K562 (cell line): Measurements from ENCODE around the gene TRNAU1AP. TPM values are rescaled to one million over a fixed set of nuclear protein-coding genes. Genes with fewer than 3 reads are reported as not detected.
A peak's percentile ranks its signal among the peaks of the same experiment; 100 is the strongest.

Source experiments
- ATF2 ChIP-seq: sonication (generic); formaldehyde crosslinking; IDR thresholded peaks from 2 replicates; pipeline ENCODE4 v1.8.1; 2022; ENCODE audit warnings: missing genetic modification reagents
- BMI1 ChIP-seq: fragments of 150-350 bp; IDR thresholded peaks from 2 replicates; pipeline ENCODE4 v1.6.1; 2014; ENCODE audit warnings: low read length
- CXXC5 ChIP-seq: fragments of 250-450 bp; sonication (Bioruptor Pico); IDR thresholded peaks from 2 replicates; pipeline ENCODE4 v1.8.0; 2022; ENCODE audit warnings: inconsistent platforms, mild to moderate bottlenecking, moderate library complexity
- E2F1 ChIP-seq: sonication (generic); formaldehyde crosslinking; IDR thresholded peaks from 2 replicates; pipeline ENCODE4 v1.8.1; 2023; ENCODE audit warnings: mild to moderate bottlenecking, missing genetic modification reagents, moderate library complexity
- HDAC1 ChIP-seq, 2 experiments: fragments of 450-650 bp; IDR thresholded peaks; 2 replicates each; pipeline ENCODE4 v1.6.1; 2016 to 2017; ENCODE audit warnings: inconsistent platforms in 1 of 2, mild to moderate bottlenecking in 1 of 2, moderate library complexity in 1 of 2
- MAFG ChIP-seq: fragments of 450-650 bp; conservative IDR thresholded peaks from 2 replicates; pipeline ENCODE4 v1.6.1; 2016; ENCODE audit warnings: missing genetic modification characterization, missing compliant biosample characterization
- PCBP2 ChIP-seq: fragments of 200-400 bp; formaldehyde crosslinking; IDR thresholded peaks from 2 replicates; pipeline ENCODE4 v1.6.1; 2018; ENCODE audit warnings: low read length, low read depth, mild to moderate bottlenecking, moderate library complexity; ENCODE audit not compliant: poor library complexity, severe bottlenecking
- POLR2A ChIP-seq: fragments of 450-650 bp; conservative IDR thresholded peaks from 2 replicates; pipeline ENCODE4 v1.6.1; 2016
- POLR2H ChIP-seq: IDR thresholded peaks from 2 replicates; pipeline ENCODE4 v1.6.1; 2016; ENCODE audit warnings: missing genetic modification characterization, low read depth, mild to moderate bottlenecking, control low read depth, missing compliant biosample characterization, moderate library complexity
- SMAD3 ChIP-seq: fragments of 450-650 bp; formaldehyde crosslinking; conservative IDR thresholded peaks from 2 replicates; pipeline ENCODE4 v1.4.0; 2020; ENCODE audit warnings: mild to moderate bottlenecking
- TSC22D4 ChIP-seq: fragments of 450-650 bp; IDR thresholded peaks from 2 replicates; pipeline ENCODE4 v1.6.1; 2016; ENCODE audit warnings: missing genetic modification characterization, missing biosample characterization, control low read depth
- XRCC4 ChIP-seq: IDR thresholded peaks from one replicate; pipeline ENCODE4 v1.6.1; 2011; ENCODE audit not compliant: insufficient read depth, insufficient read length; ENCODE audit errors: extremely low read depth
- ZNF3 ChIP-seq: fragments of 250-450 bp; sonication (Bioruptor Pico); IDR thresholded peaks from 2 replicates; pipeline ENCODE4 v1.5.0; 2021; ENCODE audit warnings: mild to moderate bottlenecking, moderate library complexity
- ZNF316 ChIP-seq: fragments of 450-650 bp; IDR thresholded peaks from 2 replicates; pipeline ENCODE4 v1.6.1; 2016
- polyA plus RNA-seq, 8 experiments: library from polyadenylated mRNA; depleted of rRNA in 4 of 8; stranded (reverse) in 5 of 8; unstranded in 3 of 8; fragments of >200 nt; fragmentation: Nextera tagmentation in 2 of 8; fragmentation: Illumina TruSeq in 1 of 8; extraction: Ambion mirVana in 2 of 8; extraction: Trizol in 1 of 8; gene quantifications; 2 replicates each; pipeline versions ENCODE4 v1.2.1 to v1.2.3, GENCODE V29; 2011 to 2014; ENCODE audit warnings: inconsistent platforms in 1 of 8, missing spikeins in 1 of 8
- total RNA-seq, 7 experiments: library from RNA; depleted of rRNA in 6 of 7; stranded (reverse); fragments of >200 nt in 6 of 7; fragmentation: Illumina TruSeq in 2 of 7; extraction: Trizol in 2 of 7; gene quantifications; 2 replicates each; pipeline versions ENCODE4 v1.2.1 to v1.2.3, GENCODE V29; 2011 to 2021; ENCODE audit warnings: low replicate concordance in 1 of 7
- TF ChIP-seq, protein P1 (sequence below): fragments of 200-800 bp; sonication (Bioruptor generic); IDR thresholded peaks from 2 replicates; pipeline ENCODE4 v1.6.1; 2017; ENCODE audit warnings: missing genetic modification characterization, missing compliant biosample characterization
- TF ChIP-seq, protein P2 (sequence below): fragments of 450-650 bp; formaldehyde crosslinking; IDR thresholded peaks from 2 replicates; pipeline ENCODE4 v1.4.0; 2020; ENCODE audit warnings: mild to moderate bottlenecking, moderate library complexity
- TF ChIP-seq, protein P3 (sequence below): fragments of 450-650 bp; formaldehyde crosslinking; IDR thresholded peaks from 2 replicates; pipeline ENCODE4 v1.4.0; 2020; ENCODE audit warnings: mild to moderate bottlenecking, moderate library complexity
- TF ChIP-seq, protein P4 (sequence below): fragments of 450-650 bp; formaldehyde crosslinking; IDR thresholded peaks from 2 replicates; pipeline ENCODE4 v1.4.0; 2020; ENCODE audit warnings: mild to moderate bottlenecking, mixed read lengths

TRNAU1AP gene
- total and polyA plus RNA-seq, 9 of the 15 experiments (the other 6 are each of a cell fraction or from before 2014, with no cell fraction given) = 34.9 to 110 (median 46.3) TPM

- peak; percentile 55; the same call in 1 of the 2 replicates for TF ChIP-seq POLR2H (tag)
- no peak for TF ChIP-seq XRCC4
- TF ChIP-seq POLR2A = peak; percentile 80
- no peak for TF ChIP-seq PCBP2
- 0 out of 2 replicates have a peak, but pooled peaks have one; percentile 26 for TF ChIP-seq E2F1 (CRISPR knock-in tag)
- TF ChIP-seq, protein P1, sequence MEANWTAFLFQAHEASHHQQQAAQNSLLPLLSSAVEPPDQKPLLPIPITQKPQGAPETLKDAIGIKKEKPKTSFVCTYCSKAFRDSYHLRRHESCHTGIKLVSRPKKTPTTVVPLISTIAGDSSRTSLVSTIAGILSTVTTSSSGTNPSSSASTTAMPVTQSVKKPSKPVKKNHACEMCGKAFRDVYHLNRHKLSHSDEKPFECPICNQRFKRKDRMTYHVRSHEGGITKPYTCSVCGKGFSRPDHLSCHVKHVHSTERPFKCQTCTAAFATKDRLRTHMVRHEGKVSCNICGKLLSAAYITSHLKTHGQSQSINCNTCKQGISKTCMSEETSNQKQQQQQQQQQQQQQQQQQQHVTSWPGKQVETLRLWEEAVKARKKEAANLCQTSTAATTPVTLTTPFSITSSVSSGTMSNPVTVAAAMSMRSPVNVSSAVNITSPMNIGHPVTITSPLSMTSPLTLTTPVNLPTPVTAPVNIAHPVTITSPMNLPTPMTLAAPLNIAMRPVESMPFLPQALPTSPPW = no peak
- no peak for TF ChIP-seq TSC22D4 (tag)
- TF ChIP-seq MAFG (tag) = no peak
- TF ChIP-seq HDAC1 (IDR thresholded peaks at IDR 0.05) = 0 out of 4 replicates have a peak, but pooled peaks of 1 of the 2 experiments have one; percentile 46
- TF ChIP-seq ATF2 = no peak
- TF ChIP-seq ZNF3 (CRISPR knock-in tag) = no peak
- TF ChIP-seq SMAD3 = no peak
- no peak for TF ChIP-seq CXXC5 (CRISPR knock-in tag)
- TF ChIP-seq, protein P2, sequence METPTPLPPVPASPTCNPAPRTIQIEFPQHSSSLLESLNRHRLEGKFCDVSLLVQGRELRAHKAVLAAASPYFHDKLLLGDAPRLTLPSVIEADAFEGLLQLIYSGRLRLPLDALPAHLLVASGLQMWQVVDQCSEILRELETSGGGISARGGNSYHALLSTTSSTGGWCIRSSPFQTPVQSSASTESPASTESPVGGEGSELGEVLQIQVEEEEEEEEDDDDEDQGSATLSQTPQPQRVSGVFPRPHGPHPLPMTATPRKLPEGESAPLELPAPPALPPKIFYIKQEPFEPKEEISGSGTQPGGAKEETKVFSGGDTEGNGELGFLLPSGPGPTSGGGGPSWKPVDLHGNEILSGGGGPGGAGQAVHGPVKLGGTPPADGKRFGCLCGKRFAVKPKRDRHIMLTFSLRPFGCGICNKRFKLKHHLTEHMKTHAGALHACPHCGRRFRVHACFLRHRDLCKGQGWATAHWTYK = no peak
- no peak for TF ChIP-seq BMI1
- no peak for TF ChIP-seq ZNF316
- TF ChIP-seq, protein P3, sequence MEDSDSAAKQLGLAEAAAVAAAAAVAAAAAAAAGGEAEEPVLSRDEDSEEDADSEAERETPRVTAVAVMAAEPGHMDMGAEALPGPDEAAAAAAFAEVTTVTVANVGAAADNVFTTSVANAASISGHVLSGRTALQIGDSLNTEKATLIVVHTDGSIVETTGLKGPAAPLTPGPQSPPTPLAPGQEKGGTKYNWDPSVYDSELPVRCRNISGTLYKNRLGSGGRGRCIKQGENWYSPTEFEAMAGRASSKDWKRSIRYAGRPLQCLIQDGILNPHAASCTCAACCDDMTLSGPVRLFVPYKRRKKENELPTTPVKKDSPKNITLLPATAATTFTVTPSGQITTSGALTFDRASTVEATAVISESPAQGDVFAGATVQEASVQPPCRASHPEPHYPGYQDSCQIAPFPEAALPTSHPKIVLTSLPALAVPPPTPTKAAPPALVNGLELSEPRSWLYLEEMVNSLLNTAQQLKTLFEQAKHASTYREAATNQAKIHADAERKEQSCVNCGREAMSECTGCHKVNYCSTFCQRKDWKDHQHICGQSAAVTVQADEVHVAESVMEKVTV (CRISPR knock-in tag) = no peak
- TF ChIP-seq, protein P4, sequence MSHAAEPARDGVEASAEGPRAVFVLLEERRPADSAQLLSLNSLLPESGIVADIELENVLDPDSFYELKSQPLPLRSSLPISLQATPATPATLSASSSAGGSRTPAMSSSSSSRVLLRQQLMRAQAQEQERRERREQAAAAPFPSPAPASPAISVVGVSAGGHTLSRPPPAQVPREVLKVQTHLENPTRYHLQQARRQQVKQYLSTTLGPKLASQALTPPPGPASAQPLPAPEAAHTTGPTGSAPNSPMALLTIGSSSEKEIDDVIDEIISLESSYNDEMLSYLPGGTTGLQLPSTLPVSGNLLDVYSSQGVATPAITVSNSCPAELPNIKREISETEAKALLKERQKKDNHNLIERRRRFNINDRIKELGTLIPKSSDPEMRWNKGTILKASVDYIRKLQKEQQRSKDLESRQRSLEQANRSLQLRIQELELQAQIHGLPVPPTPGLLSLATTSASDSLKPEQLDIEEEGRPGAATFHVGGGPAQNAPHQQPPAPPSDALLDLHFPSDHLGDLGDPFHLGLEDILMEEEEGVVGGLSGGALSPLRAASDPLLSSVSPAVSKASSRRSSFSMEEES = no peak
Observed at GRCh38 chr1:28577738-28578536, 25.1 kb downstream of the TRNAU1AP start (continued).
